Keratinocyte (primary cell): ENCODE results near the gene CHST12. TPM values are rescaled to one million over a fixed set of nuclear protein-coding genes. Genes with fewer than 3 reads are reported as not detected.

Experiments
- DNase-seq: peaks from one replicate; pipeline ENCODE4 v3.0.0-alpha.2; 2011; ENCODE audit warnings: low read depth, missing footprints, low spot score
- FAIRE-seq: peaks from 2 replicates; lab custom pipeline; 2011; peaks lifted over from hg19 to GRCh38; lab: Jason Lieb, UNC
- H2AFZ ChIP-seq: 2 replicates; pipeline ENCODE4 v1.6.0; 2012; ENCODE audit warnings: low read length, control low read depth, inconsistent platforms; ENCODE audit not compliant: control insufficient read depth
- H3K27ac ChIP-seq: 2 replicates; pipeline ENCODE4 v1.5.1; 2011; ENCODE audit warnings: low read length; ENCODE audit not compliant: control insufficient read depth, insufficient read depth
- H3K27me3 ChIP-seq: 3 replicates; pipeline ENCODE4 v1.6.0; 2011; ENCODE audit warnings: low read length; ENCODE audit not compliant: control insufficient read depth, insufficient read depth; ENCODE audit errors: extremely low read depth
- H3K36me3 ChIP-seq, 2 experiments: 2 replicates in 1 of 2; 3 replicates in 1 of 2; pipeline ENCODE4 v1.5.1; 2011; ENCODE audit warnings: low read length in 2 of 2, mild to moderate bottlenecking in 1 of 2; ENCODE audit not compliant: control insufficient read depth in 2 of 2, insufficient read depth in 2 of 2; ENCODE audit errors: extremely low read depth in 1 of 2
- H3K4me1 ChIP-seq: 3 replicates; pipeline ENCODE4 v1.5.1; 2011; ENCODE audit warnings: low read length; ENCODE audit not compliant: control insufficient read depth, insufficient read depth; ENCODE audit errors: extremely low read depth
- H3K4me2 ChIP-seq: 3 replicates; pipeline ENCODE4 v1.6.0; 2011; ENCODE audit warnings: low read depth, low read length; ENCODE audit not compliant: control insufficient read depth, insufficient read depth; ENCODE audit errors: extremely low read depth
- H3K4me3 ChIP-seq, 3 experiments: fragments of 200-600 bp in 1 of 3; sonication (generic) in 1 of 3; 2 replicates in 2 of 3; 3 replicates in 1 of 3; pipeline ENCODE4 v1.5.1; 2011 to 2016; ENCODE audit warnings: low read length in 3 of 3, mild to moderate bottlenecking in 3 of 3, control low read depth in 2 of 3, inconsistent platforms in 1 of 3, low read depth in 1 of 3, mixed read lengths in 1 of 3, mixed run types in 1 of 3, moderate library complexity in 1 of 3; ENCODE audit not compliant: control insufficient read depth in 2 of 3, insufficient read depth in 2 of 3; ENCODE audit errors: extremely low read depth in 1 of 3
- H3K79me2 ChIP-seq: 2 replicates; pipeline ENCODE4 v1.6.0; 2012; ENCODE audit warnings: low read length; ENCODE audit not compliant: control insufficient read depth, insufficient read depth
- H3K9ac ChIP-seq: 3 replicates; pipeline ENCODE4 v1.6.0; 2011; ENCODE audit warnings: low read length; ENCODE audit not compliant: control insufficient read depth, insufficient read depth; ENCODE audit errors: extremely low read depth
- H3K9me1 ChIP-seq: 3 replicates; pipeline ENCODE4 v1.6.0; 2011; ENCODE audit warnings: low read length; ENCODE audit not compliant: control insufficient read depth, insufficient read depth; ENCODE audit errors: extremely low read depth
- H3K9me3 ChIP-seq: 2 replicates; pipeline ENCODE4 v1.5.1; 2012; ENCODE audit warnings: low read depth, low read length; ENCODE audit not compliant: control insufficient read depth
- H4K20me1 ChIP-seq: 3 replicates; pipeline ENCODE4 v1.6.0; 2011; ENCODE audit warnings: low read length; ENCODE audit not compliant: control insufficient read depth, insufficient read depth; ENCODE audit errors: extremely low read depth
- CTCF ChIP-seq, 3 experiments: IDR thresholded peaks in 1 of 3; conservative IDR thresholded peaks in 1 of 3; optimal IDR thresholded peaks in 1 of 3; 2 replicates in 2 of 3; 3 replicates in 1 of 3; pipeline versions ENCODE3 to v1.5.1; 2011; ENCODE audit warnings: low read length in 3 of 3, mild to moderate bottlenecking in 3 of 3, moderate library complexity in 2 of 3, control low read depth in 1 of 3, inconsistent platforms in 1 of 3; ENCODE audit not compliant: insufficient read depth in 2 of 3; ENCODE audit errors: extremely low read depth in 1 of 3
- EZH2 ChIP-seq: IDR thresholded peaks from one replicate; pipeline ENCODE4 v1.6.1; 2012; ENCODE audit warnings: inconsistent platforms, mild to moderate bottlenecking, low read length, moderate library complexity
- dilution Hi-C: fragments of 300-500 bp; cut with MboI; formaldehyde crosslinking; loops from one replicate; pipeline ENCODE4 v1.7.0; 2020; ENCODE audit warnings: low sequenced_read_pairs; ENCODE audit not compliant: extremely low pct_ligation_motif_present
- polyA plus RNA-seq, 5 experiments: library from polyadenylated mRNA; depleted of rRNA in 3 of 5; stranded (reverse) in 3 of 5; stranded (forward) in 1 of 5; unstranded in 1 of 5; fragments of >200 nt; gene quantifications; 1 replicate in 1 of 5; 2 replicates in 3 of 5; 3 replicates in 1 of 5; pipeline versions ENCODE4 v1.2.1 to v1.2.3, GENCODE V29; 2011 to 2012; ENCODE audit warnings: missing spikeins in 2 of 5, low read depth in 1 of 5, low replicate concordance in 1 of 5

The CHST12 gene
- polyA plus RNA-seq, 1 donor (not counting 4 experiments of a cell fraction or from before 2014, with no cell fraction given), result 5.0 TPM

GRCh38 chr7:2483494-2483893, 80.1 kb downstream of the CHST12 start:
- no peak overlapping the region for H3K4me3 ChIP-seq
- TF ChIP-seq EZH2 (no peak), CTCF (optimal IDR thresholded peaks at IDR 0.05 in 1 of 3, IDR thresholded peaks at IDR 0.05 in 1 of 3, conservative IDR thresholded peaks at IDR 0.05 in 1 of 3; ENCODE audit: extremely low read depth in 1 of 3, insufficient read depth in 2 of 3, low read length in 3 of 3) (no peak)
- H3K9me3 ChIP-seq, result no peaks in the 10 kb centered on the region
- H3K27me3 ChIP-seq, result peaks cover 19% of the 10 kb centered on the region
- H3K27ac ChIP-seq, result no peak overlapping the region
- FAIRE-seq, result no peak
- H3K79me2 ChIP-seq, result no peaks in the 10 kb centered on the region
- H2AFZ ChIP-seq, result no peak overlapping the region
- no peaks in the 10 kb centered on the region for H4K20me1 ChIP-seq
- no peaks in the 10 kb centered on the region for H3K36me3 ChIP-seq
- H3K9ac ChIP-seq, result no peak overlapping the region
- no peak for DNase-seq
- H3K9me1 ChIP-seq, result no peaks in the 10 kb centered on the region
- dilution Hi-C loops, result no loop called here
- no peaks in the 10 kb centered on the region for H3K4me1 ChIP-seq
- no peak overlapping the region for H3K4me2 ChIP-seq

DNA sequence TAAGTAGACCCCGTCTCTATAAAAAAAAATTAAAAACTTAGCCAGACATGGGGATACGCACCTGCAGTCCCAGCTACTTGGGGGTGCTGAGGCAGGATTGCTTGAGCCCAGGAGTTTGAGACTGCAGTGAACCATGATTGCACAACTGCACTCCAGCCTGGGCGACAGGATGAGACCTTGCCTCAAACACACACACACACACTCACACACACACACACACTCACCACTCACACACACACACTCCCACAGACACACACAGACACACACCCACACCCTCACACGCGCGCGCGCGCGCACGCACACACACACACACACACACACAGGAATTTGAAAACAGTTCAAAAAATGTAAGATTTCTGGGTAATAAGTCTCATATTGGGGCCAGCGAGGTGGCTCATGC, 81.5 kb downstream of the CHST12 start:
- Histone ChIP-seq H3K9me3 (no peaks in the 10 kb centered on the region), H3K9me1 (no peaks in the 10 kb centered on the region), H3K9ac (no peak overlapping the region), H2AFZ (no peak overlapping the region), H3K27ac (no peak overlapping the region), H3K4me1 (no peaks in the 10 kb centered on the region), H3K4me2 (no peak overlapping the region), H3K36me3 (no peaks in the 10 kb centered on the region), H3K27me3 (peaks cover 6% of the 10 kb centered on the region), H3K4me3 (no peak overlapping the region), H3K79me2 (no peaks in the 10 kb centered on the region), H4K20me1 (no peaks in the 10 kb centered on the region)
- FAIRE-seq (no peak), DNase-seq (no peak)
- TF ChIP-seq CTCF (optimal IDR thresholded peaks at IDR 0.05 in 1 of 3, IDR thresholded peaks at IDR 0.05 in 1 of 3, conservative IDR thresholded peaks at IDR 0.05 in 1 of 3; ENCODE audit: extremely low read depth in 1 of 3, insufficient read depth in 2 of 3, low read length in 3 of 3) (no peak), EZH2 (no peak)
- dilution Hi-C loops, result no loop called here
